Measurements from ENCODE around the gene TNFRSF25.
"Not testable (repeated sequence)": the region's sequence is repeated elsewhere in the genome, so short reads cannot be mapped to it uniquely, and the experiment has no call there.

The TNFRSF25 gene

GRCh38 chr1:6460301-6461050, 5.5 kb downstream of the TNFRSF25 start:
- no peak for TF ChIP-seq CTCF (IDR thresholded peaks at IDR 0.05; ENCODE audit: extremely low read depth, missing control alignments)
- peak; percentile 87 for DNase-seq (ENCODE audit: low spot score)

GRCh38 chr1:6459850-6460265, 6.1 kb downstream of the TNFRSF25 start:
- no peak for TF ChIP-seq CTCF (IDR thresholded peaks at IDR 0.05; ENCODE audit: extremely low read depth, missing control alignments)
- no peak for DNase-seq (ENCODE audit: low spot score)

GRCh38 chr1:6456800-6457466, 9.0 kb downstream of the TNFRSF25 start:
- no peak for DNase-seq (ENCODE audit: low spot score)
- no peak for TF ChIP-seq CTCF (IDR thresholded peaks at IDR 0.05; ENCODE audit: extremely low read depth, missing control alignments)

GRCh38 chr1:6455752-6456520, 10.0 kb downstream of the TNFRSF25 start:
- DNase-seq (ENCODE audit: low spot score): not testable (repeated sequence)

GRCh38 chr1:6454856-6455751, 10.9 kb downstream of the TNFRSF25 start:
- DNase-seq (ENCODE audit: low spot score): no peak
- TF ChIP-seq CTCF (IDR thresholded peaks at IDR 0.05; ENCODE audit: extremely low read depth, missing control alignments): peak; percentile 8

- not testable (repeated sequence) for DNase-seq (ENCODE audit: low spot score)
Measured at GRCh38 chr1:6453895-6454855, 11.8 kb downstream of the TNFRSF25 start.

- TF ChIP-seq CTCF (IDR thresholded peaks at IDR 0.05; ENCODE audit: extremely low read depth, missing control alignments): no peak
- no peak for DNase-seq (ENCODE audit: low spot score)
Measured at GRCh38 chr1:6450943-6451373, 15.0 kb downstream of the TNFRSF25 start.

- not testable (repeated sequence) for DNase-seq (ENCODE audit: low spot score)
Measured at GRCh38 chr1:6450486-6450885, 15.5 kb downstream of the TNFRSF25 start.
